Right lobe of liver (tissue), 6 donors: ENCODE measurements around the gene ANXA11. TPM values are rescaled to one million over a fixed set of nuclear protein-coding genes. Genes with fewer than 3 reads are reported as not detected.
"Not testable (repeated sequence)": the region's sequence is repeated elsewhere in the genome, so short reads cannot be mapped to it uniquely, and the experiment has no call there.

Experiments used
- ATAC-seq, 4 donors: fragments of 200-7000 bp; cut with Tn5 transposase; one replicate each; pipeline ENCODE4 v1.9.1; 2020; ENCODE audit warnings: mild to moderate bottlenecking in 4 of 4, moderate library complexity in 4 of 4
- DNase-seq, 3 donors: peaks; one replicate each; pipeline ENCODE4 v3.0.0-alpha.2; 2020
- H3K27ac ChIP-seq, 3 donors: fragments of 200-600 bp; one replicate each; pipeline ENCODE4 v1.8.0; 2022
- H3K27me3 ChIP-seq, 2 donors: fragments of 200-600 bp; one replicate each; pipeline ENCODE4 v1.8.0; 2022
- H3K36me3 ChIP-seq, 4 donors: fragments of 200-600 bp; sonication (generic) in 1 of 4; one replicate each; pipeline versions ENCODE4 v1.5.1 to v1.8.0; 2017 to 2022; ENCODE audit warnings: control low read depth in 1 of 4
- H3K4me1 ChIP-seq, 4 donors: fragments of 200-600 bp; sonication (generic) in 1 of 4; one replicate each; pipeline versions ENCODE4 v1.5.1 to v1.8.0; 2017 to 2022; ENCODE audit warnings: control low read depth in 1 of 4
- H3K4me3 ChIP-seq, 3 donors: fragments of 200-600 bp; one replicate each; pipeline ENCODE4 v1.8.0; 2022
- H3K9me3 ChIP-seq, 4 donors: fragments of 200-600 bp; sonication (generic) in 1 of 4; one replicate each; pipeline versions ENCODE4 v1.5.1 to v1.8.0; 2017 to 2022; ENCODE audit warnings: control low read depth in 1 of 4
- CTCF ChIP-seq, 4 donors: fragments of 200-600 bp in 3 of 4; fragments of 450-650 bp in 1 of 4; IDR thresholded peaks; one replicate each; pipeline versions ENCODE4 v1.5.1 to v1.8.0; 2016 to 2022; ENCODE audit warnings: antibody characterized with exemption in 4 of 4, mild to moderate bottlenecking in 2 of 4
- POLR2A ChIP-seq: fragments of 450-650 bp; IDR thresholded peaks from one replicate; pipeline ENCODE4 v1.6.1; 2017; ENCODE audit warnings: antibody characterized with exemption, mild to moderate bottlenecking
- WGBS: methylation state at CpG from one replicate; pipeline ENCODE4 v1.1.6; 2018; ENCODE audit warnings: low coverage, low lambda C conversion rate; ENCODE audit not compliant: insufficient coverage; ENCODE audit errors: missing lambda C conversion rate; 5-methylcytosine and 5-hydroxymethylcytosine counted together
- intact Hi-C, 2 donors: fragments of 100-400 bp; cut with DNase I; formaldehyde crosslinking; loops; one replicate each; pipeline versions ENCODE4 v1.11.2 to v1.14.1; 2022
- total RNA-seq, 6 experiments: library from RNA; depleted of rRNA in 2 of 6; stranded (reverse); fragments of >200 nt in 2 of 6; fragmentation: NEBNext Ultra II Directional in 3 of 6; extraction: Animal tissue kit (Norgen Biotek cat#: 25700) in 3 of 6; gene quantifications; one replicate each; pipeline versions ENCODE4 v1.1.0 to v1.2.4, GENCODE V29; 2016 to 2023
- donor health status: DM: no; HTN: yes; CAD: no.
- donor health status: DM: no; HTN: no; CAD: no.
- donor health status: DM: no; HTN: no; CAD: no.
- donor health status: DM: no; HTN: yes; CAD: no.
- donor health status: DM: no; HTN: yes; CAD: no.

Gene ANXA11
- total RNA-seq, 6 experiments from 2014 or later, result 41.7 to 100 (median 55.6) TPM

GRCh38 chr10:80212535-80213115 lies 7.3 kb upstream of the ANXA11 start:
- DNase-seq, H3K4me1 ChIP-seq, H3K4me3 ChIP-seq, ATAC-seq, intact Hi-C loops, H3K27ac ChIP-seq, H3K9me3 ChIP-seq, H3K36me3 ChIP-seq, H3K27me3 ChIP-seq: not testable (repeated sequence)
- 54% methylated on average over 3 of the region's 4 CpGs for WGBS

GRCh38 chr10:80211786-80212185 lies 6.4 kb upstream of the ANXA11 start:
- Histone ChIP-seq H3K4me3 (no peak overlapping the region), H3K9me3 (no peaks in the 10 kb centered on the region), H3K27ac (no peak overlapping the region), H3K36me3 (no peaks in the 10 kb centered on the region), H3K27me3 (no peaks in the 10 kb centered on the region), H3K4me1 (peaks cover 0 to 9% (median 2%) of the 10 kb centered on the region in 4 donors)
- intact Hi-C loops, result no loop called here
- 75% methylated on average over 6 of the region's 6 CpGs for WGBS
- DNase-seq, result no peak
- no peak for ATAC-seq
- TF ChIP-seq CTCF (IDR thresholded peaks at IDR 0.05), result no peak
- TF ChIP-seq POLR2A, result no peak

GRCh38 chr10:80210259-80210658 lies 4.9 kb upstream of the ANXA11 start:
- H3K27ac ChIP-seq, result no peak overlapping the region
- no peak for DNase-seq
- intact Hi-C loops, result no loop called here
- H3K4me3 ChIP-seq, result no peak overlapping the region
- peaks cover 0 to 19% (median 5%) of the 10 kb centered on the region in 4 donors for H3K4me1 ChIP-seq
- no peak for TF ChIP-seq POLR2A
- TF ChIP-seq CTCF (IDR thresholded peaks at IDR 0.05), result no peak
- ATAC-seq, result no peak
- no peaks in the 10 kb centered on the region for H3K27me3 ChIP-seq
- H3K36me3 ChIP-seq, result no peaks in the 10 kb centered on the region
- WGBS, result 93% methylated on average over 4 of the region's 4 CpGs
- H3K9me3 ChIP-seq, result no peaks in the 10 kb centered on the region

- Histone ChIP-seq H3K27me3 (no peaks in the 10 kb centered on the region), H3K36me3 (no peaks in the 10 kb centered on the region), H3K27ac (peak overlapping the region; percentile 81 to 98 (median 91)), H3K4me3 (peak overlapping the region; percentile 30 to 61 (median 52)), H3K4me1 (peaks cover 0 to 33% (median 13%) of the 10 kb centered on the region in 4 donors), H3K9me3 (no peaks in the 10 kb centered on the region)
- 65% methylated on average over 15 of the region's 15 CpGs for WGBS
- intact Hi-C loops, result loop anchor here in 1 of 2 donors (10.0 kb wide), 1 partner anchor 53 kb away; no protein-coding TSS in a partner anchor
- DNase-seq (no peak), ATAC-seq (no peak)
- TF ChIP-seq POLR2A, result no peak
Observed at GRCh38 chr10:80207768-80208370, 2.5 kb upstream of the ANXA11 start.

GRCh38 chr10:80206277-80206655 lies 929 bp upstream of the ANXA11 start:
- intact Hi-C loops, result loop anchor here in 1 of 2 donors (10.0 kb wide), 1 partner anchor 51 kb away; no protein-coding TSS in a partner anchor
- H3K9me3 ChIP-seq, result no peaks in the 10 kb centered on the region
- TF ChIP-seq CTCF (IDR thresholded peaks at IDR 0.05) (no peak), POLR2A (no peak)
- H3K4me1 ChIP-seq, result peaks cover 0 to 38% (median 19%) of the 10 kb centered on the region in 4 donors
- H3K27me3 ChIP-seq, result no peaks in the 10 kb centered on the region
- DNase-seq (no peak), ATAC-seq (no peak)
- H3K27ac ChIP-seq, result peak overlapping the region; percentile 91 to 99 (median 98)
- no peaks in the 10 kb centered on the region for H3K36me3 ChIP-seq
- 89% methylated on average over 3 of the region's 3 CpGs for WGBS
- no peak overlapping the region for H3K4me3 ChIP-seq
